WTC11 (cell line): Measurements from ENCODE around the gene ADCY2. TPM values are rescaled to one million over a fixed set of nuclear protein-coding genes. Genes with fewer than 3 reads are reported as not detected.

Source experiments
- ATAC-seq: fragments of 200-7000 bp; cut with Tn5 transposase; 2 replicates; pipeline ENCODE4 v1.10.0; 2021; ENCODE audit warnings: mild to moderate bottlenecking, moderate library complexity
- CTCF ChIA-PET: fragments of 300-600 bp; sonication (Branson Sonifier 250); formaldehyde crosslinking; loops from one replicate; lab custom pipeline; 2021; ENCODE audit warnings: antibody characterized with exemption; lab: Charles Lee
- POLR2A ChIA-PET: fragments of 350-600 bp; sonication (Branson Sonifier 250); formaldehyde crosslinking; loops from one replicate; lab custom pipeline; 2021; ENCODE audit warnings: antibody characterized with exemption; lab: Charles Lee
- DNase-seq: peaks from one replicate; pipeline ENCODE4 v3.0.0; 2021; ENCODE audit warnings: low spot score
- H3K27ac Mint-ChIP-seq: 2 replicates; pipeline ENCODE4 v1.8.0; 2021; ENCODE audit warnings: mixed read lengths
- H3K27me3 Mint-ChIP-seq: 2 replicates; pipeline ENCODE4 v1.8.0; 2021; ENCODE audit warnings: low read depth, mild to moderate bottlenecking, moderate library complexity, mixed read lengths
- H3K36me3 Mint-ChIP-seq: 2 replicates; pipeline ENCODE4 v1.8.0; 2021; ENCODE audit warnings: mixed read lengths
- H3K4me1 Mint-ChIP-seq: 2 replicates; pipeline ENCODE4 v1.8.0; 2022; ENCODE audit warnings: mixed read lengths
- H3K4me3 Mint-ChIP-seq: 2 replicates; pipeline ENCODE4 v1.8.0; 2021; ENCODE audit warnings: mild to moderate bottlenecking, moderate library complexity, mixed read lengths
- H3K9me3 Mint-ChIP-seq: 2 replicates; pipeline ENCODE4 v1.8.0; 2021; ENCODE audit warnings: mixed read lengths
- AFF4 ChIP-seq: sonication (generic); formaldehyde crosslinking; IDR thresholded peaks from 2 replicates; pipeline ENCODE4 v1.8.1; 2023; ENCODE audit warnings: mild to moderate bottlenecking, missing genetic modification reagents, borderline replicate concordance
- ARID4B ChIP-seq: sonication (generic); formaldehyde crosslinking; IDR thresholded peaks from 2 replicates; pipeline ENCODE4 v1.8.0; 2023; ENCODE audit warnings: missing genetic modification reagents, mild to moderate bottlenecking, borderline replicate concordance
- ATF1 ChIP-seq: sonication (generic); formaldehyde crosslinking; IDR thresholded peaks from 2 replicates; pipeline ENCODE4 v1.8.1; 2023; ENCODE audit warnings: mild to moderate bottlenecking, moderate library complexity, missing genetic modification reagents
- ERG ChIP-seq: fragments of 250-450 bp; sonication (Bioruptor Pico); IDR thresholded peaks from 2 replicates; pipeline ENCODE4 v1.8.0; 2021; ENCODE audit warnings: mild to moderate bottlenecking
- ESRRA ChIP-seq: sonication (generic); formaldehyde crosslinking; IDR thresholded peaks from 2 replicates; pipeline ENCODE4 v1.8.1; 2022; ENCODE audit warnings: mild to moderate bottlenecking, missing genetic modification reagents, borderline replicate concordance
- FOXP4 ChIP-seq: sonication (generic); formaldehyde crosslinking; IDR thresholded peaks from 2 replicates; pipeline ENCODE4 v1.8.0; 2022; ENCODE audit warnings: mild to moderate bottlenecking, missing genetic modification reagents
- HMGXB4 ChIP-seq: sonication (generic); formaldehyde crosslinking; IDR thresholded peaks from 2 replicates; pipeline ENCODE4 v1.8.1; 2023; ENCODE audit warnings: mild to moderate bottlenecking, moderate library complexity, missing genetic modification reagents
- NR2C2 ChIP-seq: sonication (generic); formaldehyde crosslinking; IDR thresholded peaks from 2 replicates; pipeline ENCODE4 v1.8.0; 2022; ENCODE audit warnings: mild to moderate bottlenecking, missing genetic modification reagents
- OVOL2 ChIP-seq: fragments of 250-450 bp; sonication (Bioruptor Pico); IDR thresholded peaks from 2 replicates; pipeline ENCODE4 v1.9.0; 2021; ENCODE audit warnings: mild to moderate bottlenecking, borderline replicate concordance
- PREB ChIP-seq: sonication (generic); formaldehyde crosslinking; IDR thresholded peaks from 2 replicates; pipeline ENCODE4 v1.8.1; 2022; ENCODE audit warnings: mild to moderate bottlenecking, missing genetic modification reagents, moderate library complexity, borderline replicate concordance
- RELA ChIP-seq: sonication (generic); formaldehyde crosslinking; IDR thresholded peaks from 2 replicates; pipeline ENCODE4 v1.8.1; 2022; ENCODE audit warnings: missing genetic modification reagents, mild to moderate bottlenecking, borderline replicate concordance
- SMAD4 ChIP-seq: sonication (generic); formaldehyde crosslinking; IDR thresholded peaks from 2 replicates; pipeline ENCODE4 v1.8.0; 2022; ENCODE audit warnings: mild to moderate bottlenecking, missing genetic modification reagents
- SOX15 ChIP-seq: fragments of 250-450 bp; sonication (Bioruptor Pico); IDR thresholded peaks from 2 replicates; pipeline ENCODE4 v1.9.0; 2021; ENCODE audit warnings: mild to moderate bottlenecking
- ZNF121 ChIP-seq: sonication (generic); formaldehyde crosslinking; IDR thresholded peaks from 2 replicates; pipeline ENCODE4 v1.8.0; 2023; ENCODE audit warnings: missing genetic modification reagents
- ZNF423 ChIP-seq: fragments of 250-450 bp; sonication (Bioruptor Pico); IDR thresholded peaks from 2 replicates; pipeline ENCODE4 v2.1.2; 2022; ENCODE audit warnings: mild to moderate bottlenecking, moderate library complexity
- ZNF425 ChIP-seq: fragments of 250-450 bp; sonication (Bioruptor Pico); conservative IDR thresholded peaks from 2 replicates; pipeline ENCODE4 v1.9.0; 2021; ENCODE audit warnings: mild to moderate bottlenecking
- total RNA-seq: library from RNA; stranded (reverse); gene quantifications from 3 replicates; pipeline ENCODE4 v1.2.3, GENCODE V29; 2021

Gene ADCY2
- total RNA-seq, 1 experiment from 2014 or later = 142 TPM

GRCh38 chr5:7763621-7764072 lies 367.7 kb downstream of the ADCY2 start (continued):
- no peak for TF ChIP-seq ZNF423
- TF ChIP-seq AFF4 (CRISPR knock-in tag) = no peak
- no peak for TF ChIP-seq RELA (CRISPR knock-in tag)
- TF ChIP-seq SOX15 (CRISPR knock-in tag) = no peak
- TF ChIP-seq ERG (CRISPR knock-in tag) = no peak
- no peak for TF ChIP-seq NR2C2 (CRISPR knock-in tag)
- TF ChIP-seq ESRRA = no peak
- no peak for TF ChIP-seq ATF1 (CRISPR knock-in tag)
- no peak for TF ChIP-seq SMAD4 (CRISPR knock-in tag)
- no peak for TF ChIP-seq PREB (CRISPR knock-in tag)
- TF ChIP-seq OVOL2 (CRISPR knock-in tag) = no peak

- POLR2A ChIA-PET = no interaction called here
Observed at GRCh38 chr5:7764452-7764851, 368.5 kb downstream of the ADCY2 start.

More at GRCh38 chr5:7764452-7764851, 368.5 kb downstream of the ADCY2 start:
- Mint-ChIP-seq H3K9me3 (no peaks in the 10 kb centered on the region), H3K36me3 (peaks cover 54% of the 10 kb centered on the region), H3K27me3 (no peaks in the 10 kb centered on the region), H3K4me1 (no peaks in the 10 kb centered on the region; the same call in 1 of the 2 replicates), H3K27ac (no peak overlapping the region), H3K4me3 (no peak overlapping the region)
- CTCF ChIA-PET = no interaction called here
- TF ChIP-seq ZNF425 = no peak
- no peak for TF ChIP-seq ARID4B
- no peak for TF ChIP-seq SMAD4 (CRISPR knock-in tag)
- no peak for TF ChIP-seq FOXP4 (CRISPR knock-in tag)
- TF ChIP-seq HMGXB4 (CRISPR knock-in tag) = no peak
- TF ChIP-seq ZNF121 (CRISPR knock-in tag) = no peak
- DNase-seq (no peak), ATAC-seq (no peak)
